Tibial artery (tissue), 4 donors: ENCODE measurements around the gene TIMP1.

Source experiments
- DNase-seq, 2 donors: peaks; one replicate each; pipeline ENCODE4 v3.0.0-alpha.2; 2019
- H3K27ac ChIP-seq, 2 donors: fragments of 200-600 bp; sonication (generic) in 1 of 2; 1 replicate in 1 of 2; 2 replicates in 1 of 2; pipeline ENCODE4 v1.5.1; 2018 to 2019; ENCODE audit warnings: mild to moderate bottlenecking in 1 of 2
- H3K27me3 ChIP-seq, 2 donors: fragments of 200-600 bp; sonication (generic) in 1 of 2; one replicate each; pipeline versions ENCODE4 v1.5.1 to v1.6.0; 2016 to 2019
- H3K36me3 ChIP-seq, 3 donors: fragments of 200-600 bp; sonication (generic) in 2 of 3; one replicate each; pipeline ENCODE4 v1.5.1; 2016 to 2019; ENCODE audit warnings: mild to moderate bottlenecking in 2 of 3
- H3K4me1 ChIP-seq, 4 donors: fragments of 200-600 bp; sonication (generic) in 2 of 4; 1 replicate in 3 of 4; 2 replicates in 1 of 4; pipeline ENCODE4 v1.5.1; 2016 to 2019
- H3K4me3 ChIP-seq, 2 donors: fragments of 200-600 bp; sonication (generic) in 1 of 2; 1 replicate in 1 of 2; 2 replicates in 1 of 2; pipeline ENCODE4 v1.5.1; 2018 to 2019; ENCODE audit warnings: mild to moderate bottlenecking in 2 of 2
- H3K9me3 ChIP-seq, 3 donors: fragments of 200-600 bp; sonication (generic) in 1 of 3; one replicate each; pipeline ENCODE4 v1.5.1; 2016 to 2019
- intact Hi-C: fragments of 100-400 bp; cut with DNase I; formaldehyde crosslinking; loops from one replicate; pipeline ENCODE4 v1.15.0; 2023; ENCODE audit warnings: low total_unique reads
- TF ChIP-seq, protein P1 (sequence below), 2 experiments: fragments of 200-600 bp in 1 of 2; fragments of 450-650 bp in 1 of 2; IDR thresholded peaks; one replicate each; pipeline ENCODE4 v1.5.1; 2017 to 2019; ENCODE audit warnings: antibody characterized with exemption in 2 of 2, mild to moderate bottlenecking in 1 of 2, moderate library complexity in 1 of 2

Gene TIMP1

DNA sequence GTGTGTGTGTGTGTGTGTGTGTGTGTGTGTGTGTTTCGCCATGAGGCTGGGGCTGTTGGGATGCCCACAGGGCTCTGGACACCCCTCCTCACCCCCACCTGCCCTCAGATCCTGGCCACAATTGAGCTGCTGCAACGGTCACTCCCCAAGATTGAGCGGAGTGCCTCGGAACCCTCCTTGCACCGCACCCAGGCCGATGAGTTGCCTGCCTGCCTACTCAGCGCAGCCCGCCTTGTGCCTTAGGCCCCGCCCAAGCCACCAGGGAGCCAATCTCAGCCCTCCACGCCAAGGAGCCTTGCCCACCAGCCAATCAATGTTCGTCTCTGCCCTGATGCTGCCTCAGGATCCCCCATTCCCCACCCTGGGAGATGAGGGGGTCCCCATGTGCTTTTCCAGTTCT is 11.0 kb upstream of the TIMP1 start:
- H3K9me3 ChIP-seq: no peaks in the 10 kb centered on the region
- H3K4me1 ChIP-seq: peaks cover 0 to 16% (median 13%) of the 10 kb centered on the region in 4 donors
- intact Hi-C loops: no loop called here
- H3K36me3 ChIP-seq: peaks cover 24 to 57% (median 44%) of the 10 kb centered on the region in 3 donors
- DNase-seq: no peak
- H3K27me3 ChIP-seq: no peaks in the 10 kb centered on the region
- no peak overlapping the region for H3K4me3 ChIP-seq
- TF ChIP-seq, protein P1, sequence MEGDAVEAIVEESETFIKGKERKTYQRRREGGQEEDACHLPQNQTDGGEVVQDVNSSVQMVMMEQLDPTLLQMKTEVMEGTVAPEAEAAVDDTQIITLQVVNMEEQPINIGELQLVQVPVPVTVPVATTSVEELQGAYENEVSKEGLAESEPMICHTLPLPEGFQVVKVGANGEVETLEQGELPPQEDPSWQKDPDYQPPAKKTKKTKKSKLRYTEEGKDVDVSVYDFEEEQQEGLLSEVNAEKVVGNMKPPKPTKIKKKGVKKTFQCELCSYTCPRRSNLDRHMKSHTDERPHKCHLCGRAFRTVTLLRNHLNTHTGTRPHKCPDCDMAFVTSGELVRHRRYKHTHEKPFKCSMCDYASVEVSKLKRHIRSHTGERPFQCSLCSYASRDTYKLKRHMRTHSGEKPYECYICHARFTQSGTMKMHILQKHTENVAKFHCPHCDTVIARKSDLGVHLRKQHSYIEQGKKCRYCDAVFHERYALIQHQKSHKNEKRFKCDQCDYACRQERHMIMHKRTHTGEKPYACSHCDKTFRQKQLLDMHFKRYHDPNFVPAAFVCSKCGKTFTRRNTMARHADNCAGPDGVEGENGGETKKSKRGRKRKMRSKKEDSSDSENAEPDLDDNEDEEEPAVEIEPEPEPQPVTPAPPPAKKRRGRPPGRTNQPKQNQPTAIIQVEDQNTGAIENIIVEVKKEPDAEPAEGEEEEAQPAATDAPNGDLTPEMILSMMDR (IDR thresholded peaks at IDR 0.05): no peak
- H3K27ac ChIP-seq: no peak overlapping the region

DNA sequence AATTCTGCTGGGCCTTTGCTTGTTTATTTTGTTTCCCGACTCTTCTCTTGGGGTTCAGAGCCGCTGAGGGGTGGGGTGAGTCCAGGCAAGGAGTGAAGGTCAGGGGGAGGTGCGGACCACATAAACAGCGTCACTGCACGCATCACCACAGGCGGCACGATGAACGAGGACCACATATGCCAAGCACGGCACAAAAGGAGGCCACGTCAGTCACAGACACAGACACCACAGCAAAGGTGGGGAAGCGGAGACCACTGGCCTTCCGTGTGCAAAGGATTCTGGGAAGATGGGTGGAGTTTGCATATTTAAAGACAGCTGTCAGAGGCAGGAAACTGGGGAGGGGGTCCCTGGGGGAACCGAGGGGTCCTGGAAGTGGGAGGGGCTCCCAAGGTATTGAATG is 10.3 kb upstream of the TIMP1 start:
- H3K4me1 ChIP-seq: peaks cover 0 to 16% (median 13%) of the 10 kb centered on the region in 4 donors
- no peaks in the 10 kb centered on the region for H3K27me3 ChIP-seq
- H3K9me3 ChIP-seq: no peaks in the 10 kb centered on the region
- intact Hi-C loops: no loop called here
- H3K27ac ChIP-seq: no peak overlapping the region
- no peak for DNase-seq
- no peak overlapping the region for H3K4me3 ChIP-seq
- H3K36me3 ChIP-seq: peaks cover 21 to 50% (median 37%) of the 10 kb centered on the region in 3 donors
- TF ChIP-seq, protein P1 (IDR thresholded peaks at IDR 0.05): no peak

DNA sequence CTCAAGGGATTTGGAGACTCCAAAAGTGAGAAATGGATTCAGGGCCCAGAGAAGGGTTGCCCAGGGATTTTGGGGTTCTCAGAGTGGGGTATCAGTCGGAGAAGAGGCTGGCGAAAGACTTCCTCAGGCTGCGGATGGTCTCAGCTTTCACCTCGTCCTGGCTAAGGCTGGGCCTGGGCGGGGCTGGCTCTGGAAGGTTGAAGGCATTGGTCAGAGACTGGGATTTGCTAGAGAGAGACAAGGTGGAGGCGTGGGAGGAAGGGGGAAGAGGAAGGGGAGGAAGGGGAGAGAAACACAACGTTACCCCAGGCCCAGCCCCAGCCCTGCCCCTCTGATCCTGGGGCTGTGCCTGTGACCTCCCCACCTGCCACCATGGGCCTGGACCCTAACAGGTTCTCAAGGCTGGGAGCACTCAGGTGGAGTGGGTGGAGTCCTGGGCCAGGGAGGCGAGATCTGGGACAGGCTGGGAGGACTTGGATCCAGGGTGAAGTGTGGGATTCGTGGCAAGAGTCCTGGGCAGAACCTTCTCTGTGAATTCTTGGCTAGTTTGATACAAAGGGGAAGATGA is 9.4 kb upstream of the TIMP1 start:
- Histone ChIP-seq H3K27me3 (no peaks in the 10 kb centered on the region), H3K27ac (peak overlapping the region; percentile 70 to 72), H3K36me3 (peaks cover 12 to 40% (median 28%) of the 10 kb centered on the region in 3 donors), H3K9me3 (no peaks in the 10 kb centered on the region), H3K4me1 (peaks cover 0 to 21% (median 14%) of the 10 kb centered on the region in 4 donors), H3K4me3 (no peak overlapping the region)
- no peak for DNase-seq
- intact Hi-C loops: no loop called here
- TF ChIP-seq, protein P1 (IDR thresholded peaks at IDR 0.05): no peak

DNA sequence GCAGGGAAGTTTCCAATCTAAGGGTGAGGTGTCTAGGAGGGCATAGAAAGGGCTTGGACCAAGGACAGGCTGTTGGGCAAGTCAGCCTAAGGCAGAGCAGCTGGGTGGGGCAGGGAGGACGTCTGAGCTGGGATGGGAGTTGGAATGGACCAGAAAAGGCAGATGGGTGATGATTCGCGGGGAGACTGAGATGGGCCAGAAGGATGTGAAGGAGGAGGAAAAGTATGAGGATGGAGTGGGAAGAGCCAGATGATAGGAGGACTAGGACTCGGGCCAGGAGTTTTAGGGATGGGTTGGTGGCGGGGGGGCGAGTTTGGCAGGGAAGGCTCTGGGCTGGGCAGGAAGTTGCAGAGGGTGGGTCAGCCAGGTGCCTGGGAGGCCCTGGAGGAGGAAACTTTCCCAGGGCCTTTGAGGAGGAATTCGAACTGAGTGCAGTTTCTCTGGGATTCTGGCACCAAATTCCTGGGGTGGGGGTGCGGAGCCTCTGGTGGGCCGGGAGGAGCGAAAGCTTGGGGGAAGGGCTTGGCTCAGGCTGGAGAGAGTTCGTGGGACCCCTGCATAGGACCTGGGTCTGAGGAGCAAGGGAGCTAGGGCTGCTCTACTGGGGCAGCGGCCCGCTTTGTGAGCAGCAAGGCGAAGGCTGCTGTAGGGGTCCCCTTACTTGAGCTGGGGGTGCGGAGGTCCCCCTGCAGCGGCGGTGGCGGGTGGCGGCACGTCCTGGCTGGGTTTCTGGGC is 8.7 kb upstream of the TIMP1 start:
- Histone ChIP-seq H3K36me3 (peaks cover 12 to 34% (median 22%) of the 10 kb centered on the region in 3 donors), H3K27ac (peak overlapping the region; percentile 70 to 72), H3K4me3 (peak overlapping the region; percentile 38 to 44), H3K9me3 (no peaks in the 10 kb centered on the region), H3K27me3 (no peaks in the 10 kb centered on the region), H3K4me1 (peaks cover 0 to 23% (median 14%) of the 10 kb centered on the region in 4 donors)
- peak in 1 of 2 donors; percentile 38 for DNase-seq
- TF ChIP-seq, protein P1 (IDR thresholded peaks at IDR 0.05): no peak
- intact Hi-C loops: no loop called here

DNA sequence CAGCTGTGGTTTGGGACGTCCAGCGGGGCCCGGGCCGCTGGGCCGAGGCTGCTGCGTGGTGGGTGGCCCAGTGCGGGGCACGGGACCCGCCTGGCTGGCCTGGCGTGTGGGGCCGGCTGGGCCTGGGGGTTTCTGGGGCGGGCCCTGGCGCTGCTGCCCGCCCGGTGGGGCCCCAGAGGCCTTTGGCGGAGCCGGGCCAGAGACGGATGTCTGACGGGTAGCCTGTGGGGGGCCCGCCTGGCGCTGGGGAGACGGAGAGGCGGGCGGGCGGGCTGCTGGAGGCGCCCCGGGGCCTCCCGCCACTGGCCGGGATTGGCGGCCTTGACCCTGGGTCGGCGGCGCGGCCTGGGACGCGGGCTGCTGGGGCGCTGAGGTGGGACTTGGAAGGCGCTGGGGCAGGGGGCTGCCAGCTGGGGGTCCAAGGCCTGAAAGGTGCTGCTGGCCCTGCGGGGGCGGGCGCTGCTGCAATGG is 8.1 kb upstream of the TIMP1 start:
- no peak for DNase-seq
- no peaks in the 10 kb centered on the region for H3K27me3 ChIP-seq
- peak overlapping the region; percentile 38 to 44 for H3K4me3 ChIP-seq
- peak overlapping the region; percentile 70 to 72 for H3K27ac ChIP-seq
- H3K4me1 ChIP-seq: peaks cover 0 to 23% (median 14%) of the 10 kb centered on the region in 4 donors
- H3K9me3 ChIP-seq: no peaks in the 10 kb centered on the region
- H3K36me3 ChIP-seq: peaks cover 6 to 28% (median 16%) of the 10 kb centered on the region in 3 donors
- TF ChIP-seq, protein P1 (IDR thresholded peaks at IDR 0.05): no peak
- intact Hi-C loops: no loop called here
